ENCODE measurements around the gene CEP70. TPM values are rescaled to one million over a fixed set of nuclear protein-coding genes. Genes with fewer than 3 reads are reported as not detected.

Gene CEP70
- total RNA-seq, 2 donors from 2014 or later: 36.9 to 37.4 TPM

- H3K36me3 ChIP-seq (replicated peaks in 1 of 2; ENCODE audit: insufficient read depth in 1 of 2, low read depth in 2 of 2): no peaks in the 10 kb centered on the region
- WGBS, 2 donors: 36 to 47% methylated on average over 2 to 6 of the region's 6 CpGs
- peak in 2 of 4 donors; percentile 7 to 14 for DNase-seq
- H3K4me1 ChIP-seq: no peaks in the 10 kb centered on the region
- intact Hi-C loops (cut with DNase I): no loop called here
- H3K27ac ChIP-seq: no peak overlapping the region
- no peak overlapping the region for H3K4me3 ChIP-seq
- no peaks in the 10 kb centered on the region for H3K27me3 ChIP-seq
- no peaks in the 10 kb centered on the region for H3K9me3 ChIP-seq
- no peak for ATAC-seq
- TF ChIP-seq CTCF (IDR thresholded peaks at IDR 0.05) (no peak), POLR2A (IDR thresholded peaks at IDR 0.05) (no peak)
These were observed 130.2 kb downstream of the CEP70 start for GRCh38 chr3:138463724-138464490.

GRCh38 chr3:138461896-138462295, 132.2 kb downstream of the CEP70 start:
- Histone ChIP-seq H3K4me3 (no peak overlapping the region), H3K36me3 (replicated peaks in 1 of 2; ENCODE audit: insufficient read depth in 1 of 2, low read depth in 2 of 2) (no peaks in the 10 kb centered on the region), H3K27ac (no peak overlapping the region), H3K4me1 (no peaks in the 10 kb centered on the region), H3K27me3 (no peaks in the 10 kb centered on the region), H3K9me3 (no peaks in the 10 kb centered on the region)
- ATAC-seq: no peak
- peak in 1 of 4 donors; percentile 0 for DNase-seq
- no peak for TF ChIP-seq CTCF (IDR thresholded peaks at IDR 0.05)
- TF ChIP-seq POLR2A (IDR thresholded peaks at IDR 0.05): no peak
- intact Hi-C loops (cut with DNase I): no loop called here
- 79 to 85% methylated on average over 3 to 4 of the region's 4 CpGs for WGBS, 2 donors

GRCh38 chr3:138461246-138461645, 132.8 kb downstream of the CEP70 start:
- ATAC-seq (no peak), DNase-seq (peak in 1 of 4 donors; percentile 2)
- TF ChIP-seq POLR2A (IDR thresholded peaks at IDR 0.05): no peak
- no peak for TF ChIP-seq CTCF (IDR thresholded peaks at IDR 0.05)
- H3K9me3 ChIP-seq: no peaks in the 10 kb centered on the region
- H3K4me3 ChIP-seq: no peak overlapping the region
- intact Hi-C loops (cut with DNase I): no loop called here
- WGBS, 2 donors: 56 to 63% methylated on average over 4 to 5 of the region's 5 CpGs
- no peak overlapping the region for H3K27ac ChIP-seq
- H3K27me3 ChIP-seq: no peaks in the 10 kb centered on the region
- no peaks in the 10 kb centered on the region for H3K36me3 ChIP-seq (replicated peaks in 1 of 2; ENCODE audit: insufficient read depth in 1 of 2, low read depth in 2 of 2)
- H3K4me1 ChIP-seq: no peaks in the 10 kb centered on the region

- no peak for TF ChIP-seq POLR2A (IDR thresholded peaks at IDR 0.05)
- TF ChIP-seq CTCF (IDR thresholded peaks at IDR 0.05): no peak
- Histone ChIP-seq H3K9me3 (no peaks in the 10 kb centered on the region), H3K4me3 (no peak overlapping the region), H3K4me1 (no peaks in the 10 kb centered on the region), H3K27ac (no peak overlapping the region), H3K27me3 (no peaks in the 10 kb centered on the region), H3K36me3 (replicated peaks in 1 of 2; ENCODE audit: insufficient read depth in 1 of 2, low read depth in 2 of 2) (no peaks in the 10 kb centered on the region)
- DNase-seq (no peak), ATAC-seq (no peak)
- WGBS, 2 donors: 76 to 77% methylated on average over 3 to 8 of the region's 8 CpGs
- intact Hi-C loops (cut with DNase I): no loop called here
These were observed 133.4 kb downstream of the CEP70 start for GRCh38 chr3:138460536-138461205.

Measured in body of pancreas (tissue), 4 donors.